K562 (cell line): ENCODE data around the gene IQCN. TPM values are rescaled to one million over a fixed set of nuclear protein-coding genes. Genes with fewer than 3 reads are reported as not detected.

ENCODE experiments used
- ATF1 ChIP-seq, 2 experiments: fragments of 450-650 bp in 1 of 2; IDR thresholded peaks; 2 replicates each; pipeline ENCODE4 v1.6.1; 2016; ENCODE audit warnings: missing compliant biosample characterization in 1 of 2, missing genetic modification characterization in 1 of 2
- ELF1 ChIP-seq: fragments of 200-800 bp; sonication (Bioruptor generic); IDR thresholded peaks from 2 replicates; pipeline ENCODE4 v1.6.1; 2016; ENCODE audit warnings: missing genetic modification characterization, missing compliant biosample characterization
- EWSR1 ChIP-seq: fragments of 450-650 bp; IDR thresholded peaks from 2 replicates; pipeline ENCODE4 v1.6.1; 2018; ENCODE audit warnings: borderline replicate concordance, mild to moderate bottlenecking, low read depth, moderate library complexity; ENCODE audit not compliant: partially characterized antibody
- EZH2 ChIP-seq: IDR thresholded peaks from 2 replicates; pipeline ENCODE4 v1.6.1; 2012; ENCODE audit warnings: low read depth, mild to moderate bottlenecking, inconsistent platforms, low read length, borderline replicate concordance
- FOXM1 ChIP-seq, 2 experiments: fragments of 450-650 bp in 1 of 2; sonication (generic) in 1 of 2; formaldehyde crosslinking in 1 of 2; IDR thresholded peaks; 2 replicates each; pipeline versions ENCODE4 v1.6.1 to v1.9.0; 2017 to 2022; ENCODE audit warnings: low read depth in 2 of 2, mild to moderate bottlenecking in 2 of 2, missing genetic modification reagents in 1 of 2, moderate library complexity in 1 of 2
- HLTF ChIP-seq: fragments of 450-650 bp; IDR thresholded peaks from 2 replicates; pipeline ENCODE4 v1.6.1; 2016
- KLF16 ChIP-seq: IDR thresholded peaks from 2 replicates; pipeline ENCODE4 v1.6.1; 2016; ENCODE audit warnings: antibody characterized with exemption
- POLR3A ChIP-seq: IDR thresholded peaks from 2 replicates; pipeline ENCODE4 v1.6.1; 2011; ENCODE audit warnings: borderline replicate concordance, mild to moderate bottlenecking, moderate library complexity; ENCODE audit not compliant: insufficient read length, insufficient read depth; ENCODE audit errors: extremely low read depth
- RBM34 ChIP-seq: fragments of 200-400 bp; formaldehyde crosslinking; IDR thresholded peaks from 2 replicates; pipeline ENCODE4 v1.6.1; 2018; ENCODE audit warnings: low read length, borderline replicate concordance; ENCODE audit not compliant: insufficient read depth
- RHOXF2B ChIP-seq: fragments of 250-450 bp; sonication (Bioruptor Pico); conservative IDR thresholded peaks from 2 replicates; pipeline ENCODE4 v1.5.1; 2021
- TFE3 ChIP-seq: fragments of 450-650 bp; formaldehyde crosslinking; IDR thresholded peaks from 2 replicates; pipeline ENCODE4 v1.4.0; 2020; ENCODE audit warnings: mild to moderate bottlenecking, mixed read lengths
- USF1 ChIP-seq: sonication (generic); formaldehyde crosslinking; IDR thresholded peaks from 2 replicates; pipeline ENCODE4 v1.9.0; 2022; ENCODE audit warnings: mild to moderate bottlenecking, missing genetic modification reagents
- ZFP30 ChIP-seq: fragments of 250-450 bp; sonication (Bioruptor Pico); IDR thresholded peaks from 2 replicates; pipeline ENCODE4 v1.8.0; 2022; ENCODE audit warnings: moderate library complexity, mild to moderate bottlenecking, inconsistent platforms, borderline replicate concordance
- ZNF507 ChIP-seq: conservative IDR thresholded peaks from 2 replicates; pipeline ENCODE4 v1.6.1; 2017; ENCODE audit warnings: missing genetic modification characterization, missing compliant biosample characterization
- polyA plus RNA-seq, 8 experiments: library from polyadenylated mRNA; depleted of rRNA in 4 of 8; stranded (reverse) in 5 of 8; unstranded in 3 of 8; fragments of >200 nt; fragmentation: Nextera tagmentation in 2 of 8; fragmentation: Illumina TruSeq in 1 of 8; extraction: Ambion mirVana in 2 of 8; extraction: Trizol in 1 of 8; gene quantifications; 2 replicates each; pipeline versions ENCODE4 v1.2.1 to v1.2.3, GENCODE V29; 2011 to 2014; ENCODE audit warnings: inconsistent platforms in 1 of 8, missing spikeins in 1 of 8
- total RNA-seq, 7 experiments: library from RNA; depleted of rRNA in 6 of 7; stranded (reverse); fragments of >200 nt in 6 of 7; fragmentation: Illumina TruSeq in 2 of 7; extraction: Trizol in 2 of 7; gene quantifications; 2 replicates each; pipeline versions ENCODE4 v1.2.1 to v1.2.3, GENCODE V29; 2011 to 2021; ENCODE audit warnings: low replicate concordance in 1 of 7
- TF ChIP-seq, protein P1 (sequence below): fragments of 250-450 bp; sonication (Bioruptor Pico); IDR thresholded peaks from 2 replicates; pipeline ENCODE4 v1.9.0; 2021; ENCODE audit warnings: mild to moderate bottlenecking
- TF ChIP-seq, protein P2 (sequence below), 2 experiments: IDR thresholded peaks; 2 replicates each; pipeline ENCODE4 v1.6.1; 2012; ENCODE audit warnings: improper control_type of control experiment in 2 of 2, low read depth in 2 of 2, low read length in 2 of 2, borderline replicate concordance in 1 of 2
- TF ChIP-seq, protein P3 (sequence below): fragments of 450-650 bp; IDR thresholded peaks from 2 replicates; pipeline ENCODE4 v1.7.0; 2016; ENCODE audit warnings: borderline replicate concordance
- TF ChIP-seq, protein P4 (sequence below): sonication (generic); formaldehyde crosslinking; IDR thresholded peaks from 2 replicates; pipeline ENCODE4 v1.5.0; 2020; ENCODE audit warnings: missing genetic modification reagents

IQCN gene
- total and polyA plus RNA-seq, 9 of the 15 experiments (the other 6 are each of a cell fraction or from before 2014, with no cell fraction given), result 0.01 to 0.07 (median 0.04) TPM; not detected in 3

GRCh38 chr19:18281082-18282020 lies 7.1 kb upstream of the IQCN start, which contains the start of gene JUND (continued):
- TF ChIP-seq ATF1 (CRISPR knock-in tag; IDR thresholded peaks at IDR 0.05) (peak; percentile 32; the same call in 1 of the 2 replicates), ATF1 (tag; IDR thresholded peaks at IDR 0.05) (peak; percentile 93), ELF1 (tag) (no peak), EZH2 (no peak), TFE3 (CRISPR knock-in tag) (no peak), KLF16 (no peak), POLR3A (no peak), RBM34 (no peak), USF1 (CRISPR knock-in tag) (no peak; the same call in 1 of the 2 replicates), FOXM1 (IDR thresholded peaks at IDR 0.05; ENCODE audit: low read depth) (no peak), FOXM1 (CRISPR knock-in tag; IDR thresholded peaks at IDR 0.05; ENCODE audit: low read depth) (peak; percentile 88), ZNF507 (no peak), ZFP30 (CRISPR knock-in tag) (no peak), RHOXF2B (CRISPR knock-in tag) (no peak), HLTF (no peak), EWSR1 (no peak)
- TF ChIP-seq, protein P1, sequence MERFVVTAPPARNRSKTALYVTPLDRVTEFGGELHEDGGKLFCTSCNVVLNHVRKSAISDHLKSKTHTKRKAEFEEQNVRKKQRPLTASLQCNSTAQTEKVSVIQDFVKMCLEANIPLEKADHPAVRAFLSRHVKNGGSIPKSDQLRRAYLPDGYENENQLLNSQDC (CRISPR knock-in tag), result no peak; the same call in 1 of the 2 replicates
- TF ChIP-seq, protein P2, sequence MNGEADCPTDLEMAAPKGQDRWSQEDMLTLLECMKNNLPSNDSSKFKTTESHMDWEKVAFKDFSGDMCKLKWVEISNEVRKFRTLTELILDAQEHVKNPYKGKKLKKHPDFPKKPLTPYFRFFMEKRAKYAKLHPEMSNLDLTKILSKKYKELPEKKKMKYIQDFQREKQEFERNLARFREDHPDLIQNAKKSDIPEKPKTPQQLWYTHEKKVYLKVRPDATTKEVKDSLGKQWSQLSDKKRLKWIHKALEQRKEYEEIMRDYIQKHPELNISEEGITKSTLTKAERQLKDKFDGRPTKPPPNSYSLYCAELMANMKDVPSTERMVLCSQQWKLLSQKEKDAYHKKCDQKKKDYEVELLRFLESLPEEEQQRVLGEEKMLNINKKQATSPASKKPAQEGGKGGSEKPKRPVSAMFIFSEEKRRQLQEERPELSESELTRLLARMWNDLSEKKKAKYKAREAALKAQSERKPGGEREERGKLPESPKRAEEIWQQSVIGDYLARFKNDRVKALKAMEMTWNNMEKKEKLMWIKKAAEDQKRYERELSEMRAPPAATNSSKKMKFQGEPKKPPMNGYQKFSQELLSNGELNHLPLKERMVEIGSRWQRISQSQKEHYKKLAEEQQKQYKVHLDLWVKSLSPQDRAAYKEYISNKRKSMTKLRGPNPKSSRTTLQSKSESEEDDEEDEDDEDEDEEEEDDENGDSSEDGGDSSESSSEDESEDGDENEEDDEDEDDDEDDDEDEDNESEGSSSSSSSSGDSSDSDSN (IDR thresholded peaks at IDR 0.05; ENCODE audit: borderline replicate concordance in 1 of 2, low read depth in 2 of 2, low read length in 2 of 2), result peak; percentile 96 to 97
- TF ChIP-seq, protein P3, sequence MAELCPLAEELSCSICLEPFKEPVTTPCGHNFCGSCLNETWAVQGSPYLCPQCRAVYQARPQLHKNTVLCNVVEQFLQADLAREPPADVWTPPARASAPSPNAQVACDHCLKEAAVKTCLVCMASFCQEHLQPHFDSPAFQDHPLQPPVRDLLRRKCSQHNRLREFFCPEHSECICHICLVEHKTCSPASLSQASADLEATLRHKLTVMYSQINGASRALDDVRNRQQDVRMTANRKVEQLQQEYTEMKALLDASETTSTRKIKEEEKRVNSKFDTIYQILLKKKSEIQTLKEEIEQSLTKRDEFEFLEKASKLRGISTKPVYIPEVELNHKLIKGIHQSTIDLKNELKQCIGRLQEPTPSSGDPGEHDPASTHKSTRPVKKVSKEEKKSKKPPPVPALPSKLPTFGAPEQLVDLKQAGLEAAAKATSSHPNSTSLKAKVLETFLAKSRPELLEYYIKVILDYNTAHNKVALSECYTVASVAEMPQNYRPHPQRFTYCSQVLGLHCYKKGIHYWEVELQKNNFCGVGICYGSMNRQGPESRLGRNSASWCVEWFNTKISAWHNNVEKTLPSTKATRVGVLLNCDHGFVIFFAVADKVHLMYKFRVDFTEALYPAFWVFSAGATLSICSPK, result no peak
- TF ChIP-seq, protein P4, sequence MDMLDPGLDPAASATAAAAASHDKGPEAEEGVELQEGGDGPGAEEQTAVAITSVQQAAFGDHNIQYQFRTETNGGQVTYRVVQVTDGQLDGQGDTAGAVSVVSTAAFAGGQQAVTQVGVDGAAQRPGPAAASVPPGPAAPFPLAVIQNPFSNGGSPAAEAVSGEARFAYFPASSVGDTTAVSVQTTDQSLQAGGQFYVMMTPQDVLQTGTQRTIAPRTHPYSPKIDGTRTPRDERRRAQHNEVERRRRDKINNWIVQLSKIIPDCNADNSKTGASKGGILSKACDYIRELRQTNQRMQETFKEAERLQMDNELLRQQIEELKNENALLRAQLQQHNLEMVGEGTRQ (CRISPR knock-in tag), result no peak
